B cell (primary cell): ENCODE results near the gene RHBDL1.

Experiments used
- EZH2 ChIP-seq: IDR thresholded peaks from 2 replicates; pipeline ENCODE4 v1.6.1; 2012; ENCODE audit warnings: borderline replicate concordance, low read depth, mild to moderate bottlenecking, moderate library complexity, low read length; ENCODE audit not compliant: insufficient read depth, poor library complexity, severe bottlenecking
- TF ChIP-seq, protein P1 (sequence below): fragments of 200-600 bp; IDR thresholded peaks from one replicate; pipeline ENCODE4 v1.8.0; 2022; ENCODE audit warnings: antibody characterized with exemption, mild to moderate bottlenecking

- TF ChIP-seq, protein P1, sequence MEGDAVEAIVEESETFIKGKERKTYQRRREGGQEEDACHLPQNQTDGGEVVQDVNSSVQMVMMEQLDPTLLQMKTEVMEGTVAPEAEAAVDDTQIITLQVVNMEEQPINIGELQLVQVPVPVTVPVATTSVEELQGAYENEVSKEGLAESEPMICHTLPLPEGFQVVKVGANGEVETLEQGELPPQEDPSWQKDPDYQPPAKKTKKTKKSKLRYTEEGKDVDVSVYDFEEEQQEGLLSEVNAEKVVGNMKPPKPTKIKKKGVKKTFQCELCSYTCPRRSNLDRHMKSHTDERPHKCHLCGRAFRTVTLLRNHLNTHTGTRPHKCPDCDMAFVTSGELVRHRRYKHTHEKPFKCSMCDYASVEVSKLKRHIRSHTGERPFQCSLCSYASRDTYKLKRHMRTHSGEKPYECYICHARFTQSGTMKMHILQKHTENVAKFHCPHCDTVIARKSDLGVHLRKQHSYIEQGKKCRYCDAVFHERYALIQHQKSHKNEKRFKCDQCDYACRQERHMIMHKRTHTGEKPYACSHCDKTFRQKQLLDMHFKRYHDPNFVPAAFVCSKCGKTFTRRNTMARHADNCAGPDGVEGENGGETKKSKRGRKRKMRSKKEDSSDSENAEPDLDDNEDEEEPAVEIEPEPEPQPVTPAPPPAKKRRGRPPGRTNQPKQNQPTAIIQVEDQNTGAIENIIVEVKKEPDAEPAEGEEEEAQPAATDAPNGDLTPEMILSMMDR, result no peak
- no peak for TF ChIP-seq EZH2
Observed at GRCh38 chr16:718389-718788, 42.9 kb downstream of the RHBDL1 start.
